GM12872 (cell line): ENCODE results near the gene SDHAF1.

ENCODE experiments used
- CTCF ChIP-seq: IDR thresholded peaks from 3 replicates; pipeline ENCODE4 v1.5.1; 2011; ENCODE audit warnings: low read depth, mild to moderate bottlenecking, low read length, moderate library complexity; ENCODE audit not compliant: insufficient read depth

The SDHAF1 gene

DNA sequence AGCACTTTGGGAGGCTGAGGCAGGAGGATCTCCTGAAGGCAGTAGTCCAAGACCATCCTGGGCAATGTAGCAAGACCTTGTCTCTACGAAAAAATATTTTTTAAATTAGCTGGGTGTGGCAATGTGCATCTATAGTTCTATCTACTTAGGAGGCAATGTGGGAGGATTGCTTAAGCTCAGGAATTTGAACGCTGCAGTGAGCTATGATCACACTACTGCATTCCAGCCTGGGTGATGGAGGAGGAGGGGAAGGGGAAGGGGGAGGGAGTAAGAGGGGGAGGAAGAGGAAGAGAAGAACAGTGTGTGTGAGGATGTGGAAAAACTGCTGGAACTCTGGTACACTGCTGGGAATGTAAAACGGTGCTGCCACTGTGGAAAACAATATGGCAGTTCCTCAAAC is 46.8 kb downstream of the SDHAF1 start:
- no peak for TF ChIP-seq CTCF

GRCh38 chr19:36043952-36044351 is 49.0 kb downstream of the SDHAF1 start:
- no peak for TF ChIP-seq CTCF
